ENCODE data around the gene LAPTM4A. TPM values are rescaled to one million over a fixed set of nuclear protein-coding genes. Genes with fewer than 3 reads are reported as not detected.

LAPTM4A gene
- total RNA-seq, 2 experiments from 2014 or later = 20.5 to 24.1 TPM

GRCh38 chr2:20035955-20036666, 15.3 kb downstream of the LAPTM4A start:
- ATAC-seq = no peak
- H3K9me3 Mint-ChIP-seq (ENCODE audit: low read depth) = no peaks in the 10 kb centered on the region
- no peak overlapping the region for H3K4me3 Mint-ChIP-seq
- no peaks in the 10 kb centered on the region for H3K27me3 Mint-ChIP-seq
- peaks cover 7% of the 10 kb centered on the region for H3K4me1 Mint-ChIP-seq
- CTCF ChIA-PET = interaction anchor here (1.3 to 1.9 kb wide), 3 partner anchors 22 to 189 kb away, joined by 3 to 4 read pairs (median 4); partner anchors contain the start of gene SDC1
- peaks cover 57% of the 10 kb centered on the region for H3K36me3 Mint-ChIP-seq
- no peak for DNase-seq
- peak overlapping the region; percentile 61 for H3K27ac Mint-ChIP-seq

GRCh38 chr2:20034821-20035220, 16.6 kb downstream of the LAPTM4A start:
- ATAC-seq = no peak
- CTCF ChIA-PET = interaction anchor here (1.3 to 1.9 kb wide), 3 partner anchors 21 to 190 kb away, joined by 3 to 4 read pairs (median 4); partner anchors contain the start of gene SDC1
- Mint-ChIP-seq H3K9me3 (ENCODE audit: low read depth) (no peaks in the 10 kb centered on the region), H3K4me1 (peaks cover 7% of the 10 kb centered on the region), H3K27me3 (no peaks in the 10 kb centered on the region), H3K4me3 (no peak overlapping the region), H3K36me3 (peaks cover 61% of the 10 kb centered on the region), H3K27ac (no peak overlapping the region)
- no peak for DNase-seq

GRCh38 chr2:20034218-20034617, 17.2 kb downstream of the LAPTM4A start:
- H3K27ac Mint-ChIP-seq = no peak overlapping the region
- H3K36me3 Mint-ChIP-seq = peaks cover 67% of the 10 kb centered on the region
- CTCF ChIA-PET = interaction anchor here (0.9 kb wide), 1 partner anchor 19 kb away, joined by 3 read pairs; no protein-coding TSS in a partner anchor
- no peak overlapping the region for H3K4me3 Mint-ChIP-seq
- no peak for DNase-seq
- H3K27me3 Mint-ChIP-seq = no peaks in the 10 kb centered on the region
- no peak for ATAC-seq
- H3K4me1 Mint-ChIP-seq = peaks cover 7% of the 10 kb centered on the region
- H3K9me3 Mint-ChIP-seq (ENCODE audit: low read depth) = no peaks in the 10 kb centered on the region

GRCh38 chr2:20033322-20033721, 18.1 kb downstream of the LAPTM4A start:
- no peak overlapping the region for H3K27ac Mint-ChIP-seq
- no peak for DNase-seq
- no peak for ATAC-seq
- H3K4me1 Mint-ChIP-seq = peaks cover 7% of the 10 kb centered on the region
- no peaks in the 10 kb centered on the region for H3K27me3 Mint-ChIP-seq
- CTCF ChIA-PET = no interaction called here
- no peak overlapping the region for H3K4me3 Mint-ChIP-seq
- no peaks in the 10 kb centered on the region for H3K9me3 Mint-ChIP-seq (ENCODE audit: low read depth)
- peaks cover 72% of the 10 kb centered on the region for H3K36me3 Mint-ChIP-seq

GRCh38 chr2:20030224-20030623, 21.2 kb downstream of the LAPTM4A start:
- H3K36me3 Mint-ChIP-seq = peaks cover 60% of the 10 kb centered on the region
- H3K9me3 Mint-ChIP-seq (ENCODE audit: low read depth) = no peaks in the 10 kb centered on the region
- H3K27ac Mint-ChIP-seq = no peak overlapping the region

GRCh38 chr2:20027705-20028434, 23.6 kb downstream of the LAPTM4A start:
- ATAC-seq (no peak), DNase-seq (no peak)
- H3K4me3 Mint-ChIP-seq = no peak overlapping the region
- peaks cover 48% of the 10 kb centered on the region for H3K36me3 Mint-ChIP-seq
- peaks cover under 1% of the 10 kb centered on the region for H3K9me3 Mint-ChIP-seq (ENCODE audit: low read depth)
- peaks cover 2% of the 10 kb centered on the region for H3K27me3 Mint-ChIP-seq
- H3K27ac Mint-ChIP-seq = no peak overlapping the region
- CTCF ChIA-PET = interaction anchor here (1.6 kb wide), 1 partner anchor 12 kb away, joined by 5 read pairs; no protein-coding TSS in a partner anchor
- no peaks in the 10 kb centered on the region for H3K4me1 Mint-ChIP-seq

More at GRCh38 chr2:20030224-20030623, 21.2 kb downstream of the LAPTM4A start:
- ATAC-seq (no peak), DNase-seq (no peak)
- Mint-ChIP-seq H3K27me3 (no peaks in the 10 kb centered on the region), H3K4me3 (no peak overlapping the region), H3K4me1 (no peaks in the 10 kb centered on the region)
- CTCF ChIA-PET = interaction anchor here (1.7 kb wide), 1 partner anchor 15 kb away, joined by 7 read pairs; no protein-coding TSS in a partner anchor

GRCh38 chr2:20027260-20027677, 24.2 kb downstream of the LAPTM4A start:
- H3K36me3 Mint-ChIP-seq = peaks cover 44% of the 10 kb centered on the region
- H3K4me3 Mint-ChIP-seq = no peak overlapping the region
- peaks cover 2% of the 10 kb centered on the region for H3K27me3 Mint-ChIP-seq
- H3K4me1 Mint-ChIP-seq = no peaks in the 10 kb centered on the region
- no peak overlapping the region for H3K27ac Mint-ChIP-seq
- CTCF ChIA-PET = interaction anchor here (1.6 kb wide), 1 partner anchor 12 kb away, joined by 5 read pairs; no protein-coding TSS in a partner anchor
- DNase-seq (no peak), ATAC-seq (no peak)
- peaks cover 3% of the 10 kb centered on the region for H3K9me3 Mint-ChIP-seq (ENCODE audit: low read depth)

- Mint-ChIP-seq H3K27me3 (peaks cover 2% of the 10 kb centered on the region), H3K4me1 (no peaks in the 10 kb centered on the region), H3K27ac (no peak overlapping the region), H3K9me3 (ENCODE audit: low read depth) (peaks cover 10% of the 10 kb centered on the region), H3K4me3 (no peak overlapping the region), H3K36me3 (peaks cover 40% of the 10 kb centered on the region)
- DNase-seq = no peak
- no peak for ATAC-seq
- CTCF ChIA-PET = no interaction called here
Observed at GRCh38 chr2:20025065-20025786, 26.2 kb downstream of the LAPTM4A start.

- Mint-ChIP-seq H3K36me3 (peaks cover 26% of the 10 kb centered on the region), H3K4me3 (no peak overlapping the region), H3K4me1 (no peaks in the 10 kb centered on the region), H3K9me3 (ENCODE audit: low read depth) (peaks cover 10% of the 10 kb centered on the region), H3K27ac (no peak overlapping the region), H3K27me3 (peaks cover 2% of the 10 kb centered on the region)
- DNase-seq (no peak), ATAC-seq (no peak)
- CTCF ChIA-PET = interaction anchor here (1.0 to 1.2 kb wide), 3 partner anchors 8 to 12 kb away, joined by 3 to 4 read pairs (median 3); partner anchors contain the start of gene MATN3
Observed at GRCh38 chr2:20023688-20024087, 27.7 kb downstream of the LAPTM4A start.

GRCh38 chr2:20021405-20022009, 29.9 kb downstream of the LAPTM4A start:
- H3K27ac Mint-ChIP-seq = no peak overlapping the region
- DNase-seq (no peak), ATAC-seq (no peak)
- peaks cover 4% of the 10 kb centered on the region for H3K27me3 Mint-ChIP-seq
- H3K4me3 Mint-ChIP-seq = no peak overlapping the region
- H3K9me3 Mint-ChIP-seq (ENCODE audit: low read depth) = peaks cover 10% of the 10 kb centered on the region
- CTCF ChIA-PET = interaction anchor here (0.6 kb wide), 1 partner anchor 88 kb away, joined by 3 read pairs; no protein-coding TSS in a partner anchor
- H3K4me1 Mint-ChIP-seq = no peaks in the 10 kb centered on the region
- H3K36me3 Mint-ChIP-seq = peaks cover 18% of the 10 kb centered on the region

- H3K9me3 Mint-ChIP-seq (ENCODE audit: low read depth) = peaks cover 10% of the 10 kb centered on the region
- no peak overlapping the region for H3K27ac Mint-ChIP-seq
- no peaks in the 10 kb centered on the region for H3K4me1 Mint-ChIP-seq
- CTCF ChIA-PET = no interaction called here
- DNase-seq (no peak), ATAC-seq (no peak)
- H3K4me3 Mint-ChIP-seq = no peak overlapping the region
- peaks cover 16% of the 10 kb centered on the region for H3K36me3 Mint-ChIP-seq
- peaks cover 8% of the 10 kb centered on the region for H3K27me3 Mint-ChIP-seq
Observed at GRCh38 chr2:20019747-20020146, 31.7 kb downstream of the LAPTM4A start.

- Mint-ChIP-seq H3K4me3 (no peak overlapping the region), H3K36me3 (peaks cover 13% of the 10 kb centered on the region), H3K27me3 (peaks cover 16% of the 10 kb centered on the region), H3K9me3 (ENCODE audit: low read depth) (peaks cover 10% of the 10 kb centered on the region), H3K27ac (no peak overlapping the region), H3K4me1 (no peaks in the 10 kb centered on the region)
- CTCF ChIA-PET = no interaction called here
- ATAC-seq (no peak), DNase-seq (no peak)
Observed at GRCh38 chr2:20018601-20019152, 32.8 kb downstream of the LAPTM4A start.
